Stomach (tissue), 9 donors: Measurements from ENCODE around the gene RAB5B. TPM values are rescaled to one million over a fixed set of nuclear protein-coding genes. Genes with fewer than 3 reads are reported as not detected.

Experiments used
- DNase-seq, 2 donors: peaks; one replicate each; pipeline versions ENCODE4 v3.0.0 to v3.0.0-alpha.2; 2013 to 2019
- H3K27ac ChIP-seq, 5 donors: fragments of 200-600 bp in 4 of 5; sonication (generic) in 4 of 5; one replicate each; pipeline ENCODE4 v1.5.1; 2013 to 2019; ENCODE audit warnings: mild to moderate bottlenecking in 1 of 5, moderate library complexity in 1 of 5
- H3K27me3 ChIP-seq, 3 donors: fragments of 200-600 bp; sonication (generic); one replicate each; pipeline ENCODE4 v1.5.1; 2017 to 2019; ENCODE audit warnings: mixed run types in 1 of 3
- H3K36me3 ChIP-seq, 4 donors: fragments of 200-600 bp; sonication (generic); 1 replicate in 3 of 4; 2 replicates in 1 of 4; pipeline ENCODE4 v1.5.1; 2016 to 2019
- H3K4me1 ChIP-seq, 4 donors: fragments of 200-600 bp; sonication (generic); one replicate each; pipeline ENCODE4 v1.5.1; 2016 to 2019
- H3K4me3 ChIP-seq, 4 donors: fragments of 200-600 bp; sonication (generic) in 3 of 4; one replicate each; pipeline ENCODE4 v1.5.1; 2016 to 2019; ENCODE audit warnings: mild to moderate bottlenecking in 1 of 4
- H3K9me3 ChIP-seq, 4 donors: fragments of 200-600 bp; sonication (generic); one replicate each; pipeline ENCODE4 v1.5.1; 2016 to 2019
- EP300 ChIP-seq: sonication (generic); formaldehyde crosslinking; IDR thresholded peaks from one replicate; pipeline ENCODE4 v1.6.1; 2017; ENCODE audit warnings: antibody characterized with exemption
- POLR2A ChIP-seq, 4 donors: fragments of 450-650 bp; IDR thresholded peaks; one replicate each; pipeline ENCODE4 v1.6.1; 2016; ENCODE audit warnings: antibody characterized with exemption in 4 of 4, control low read depth in 2 of 4, mild to moderate bottlenecking in 1 of 4, moderate library complexity in 1 of 4
- POLR2AphosphoS5 ChIP-seq, 3 donors: sonication (generic); formaldehyde crosslinking; IDR thresholded peaks; one replicate each; pipeline ENCODE4 v1.6.1; 2016; ENCODE audit warnings: antibody characterized with exemption in 3 of 3
- WGBS, 5 donors: extraction: QIAGEN DNeasy Blood & Tissue Kit in 3 of 5; methylation state at CpG; one replicate each; pipeline versions ENCODE4 v1.1.5 to v1.1.7; 2013 to 2018; 5-methylcytosine and 5-hydroxymethylcytosine counted together
- intact Hi-C: fragments of 100-400 bp; cut with DNase I; formaldehyde crosslinking; loops from one replicate; pipeline ENCODE4 v1.15.1; 2023; ENCODE audit warnings: low total_unique reads
- polyA plus RNA-seq, 3 donors: library from polyadenylated mRNA; stranded (reverse); fragments of 200-250 nt; gene quantifications; one replicate each; pipeline ENCODE4 v1.2.3, GENCODE V29; 2013
- total RNA-seq, 5 donors: library from RNA; depleted of rRNA; stranded (reverse); fragments of >200 nt; gene quantifications; one replicate each; pipeline versions ENCODE4 v1.1.0 to v1.2.3, GENCODE V29; 2014 to 2016
- TF ChIP-seq, protein P1 (sequence below), 7 experiments: fragments of 450-650 bp in 4 of 7; fragments of 200-600 bp in 3 of 7; sonication (generic) in 3 of 7; IDR thresholded peaks; one replicate each; pipeline ENCODE4 v1.5.1; 2016 to 2019; ENCODE audit warnings: antibody characterized with exemption in 7 of 7, control low read depth in 2 of 7, mild to moderate bottlenecking in 1 of 7
- donor health status: healthy with polysubstance abuse.
- donor health status: Bipolar disorder and iron deficiency.
- donor health status: healthy.

Gene RAB5B
- total and polyA plus RNA-seq, 8 donors: 17.1 to 100 (median 74.3) TPM

DNA sequence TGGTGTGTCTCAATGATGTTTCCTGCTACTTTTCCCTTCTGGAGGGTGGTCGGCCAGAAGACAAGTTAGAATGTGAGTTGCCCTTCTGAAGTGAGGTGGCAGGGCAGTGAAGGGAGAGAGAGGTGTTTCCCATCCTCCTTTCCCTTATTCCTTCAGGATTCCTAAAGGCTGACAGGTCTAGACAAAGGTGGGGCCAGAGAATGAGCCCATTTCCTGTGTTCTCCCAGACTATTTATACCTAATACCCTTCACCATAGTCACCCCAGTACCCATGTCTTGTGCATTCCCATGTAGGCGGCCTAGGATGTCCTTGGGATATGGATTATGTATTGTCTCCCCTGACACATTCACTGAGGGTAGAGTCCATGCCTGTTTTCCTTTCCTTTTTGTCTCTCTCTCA, 35.9 kb upstream of the RAB5B start:
- no peak overlapping the region for H3K4me3 ChIP-seq
- no peak for DNase-seq
- intact Hi-C loops: loop anchor here (5.0 kb wide), 1 partner anchor 196 kb away; the partner anchor contains the start of gene GDF11
- WGBS, 5 donors: 83 to 94% (median 88%) methylated on average over 2 of the region's 2 CpGs
- no peak overlapping the region for H3K27ac ChIP-seq
- peaks cover 16 to 50% (median 45%) of the 10 kb centered on the region in 4 donors for H3K36me3 ChIP-seq
- H3K9me3 ChIP-seq: no peaks in the 10 kb centered on the region
- H3K27me3 ChIP-seq: no peaks in the 10 kb centered on the region
- peaks cover 15 to 37% (median 19%) of the 10 kb centered on the region in 4 donors for H3K4me1 ChIP-seq
- TF ChIP-seq EP300: no peak
- no peak for TF ChIP-seq POLR2A (IDR thresholded peaks at IDR 0.05)
- no peak for TF ChIP-seq POLR2AphosphoS5 (IDR thresholded peaks at IDR 0.05)
- TF ChIP-seq, protein P1, sequence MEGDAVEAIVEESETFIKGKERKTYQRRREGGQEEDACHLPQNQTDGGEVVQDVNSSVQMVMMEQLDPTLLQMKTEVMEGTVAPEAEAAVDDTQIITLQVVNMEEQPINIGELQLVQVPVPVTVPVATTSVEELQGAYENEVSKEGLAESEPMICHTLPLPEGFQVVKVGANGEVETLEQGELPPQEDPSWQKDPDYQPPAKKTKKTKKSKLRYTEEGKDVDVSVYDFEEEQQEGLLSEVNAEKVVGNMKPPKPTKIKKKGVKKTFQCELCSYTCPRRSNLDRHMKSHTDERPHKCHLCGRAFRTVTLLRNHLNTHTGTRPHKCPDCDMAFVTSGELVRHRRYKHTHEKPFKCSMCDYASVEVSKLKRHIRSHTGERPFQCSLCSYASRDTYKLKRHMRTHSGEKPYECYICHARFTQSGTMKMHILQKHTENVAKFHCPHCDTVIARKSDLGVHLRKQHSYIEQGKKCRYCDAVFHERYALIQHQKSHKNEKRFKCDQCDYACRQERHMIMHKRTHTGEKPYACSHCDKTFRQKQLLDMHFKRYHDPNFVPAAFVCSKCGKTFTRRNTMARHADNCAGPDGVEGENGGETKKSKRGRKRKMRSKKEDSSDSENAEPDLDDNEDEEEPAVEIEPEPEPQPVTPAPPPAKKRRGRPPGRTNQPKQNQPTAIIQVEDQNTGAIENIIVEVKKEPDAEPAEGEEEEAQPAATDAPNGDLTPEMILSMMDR (IDR thresholded peaks at IDR 0.05): no peak

DNA sequence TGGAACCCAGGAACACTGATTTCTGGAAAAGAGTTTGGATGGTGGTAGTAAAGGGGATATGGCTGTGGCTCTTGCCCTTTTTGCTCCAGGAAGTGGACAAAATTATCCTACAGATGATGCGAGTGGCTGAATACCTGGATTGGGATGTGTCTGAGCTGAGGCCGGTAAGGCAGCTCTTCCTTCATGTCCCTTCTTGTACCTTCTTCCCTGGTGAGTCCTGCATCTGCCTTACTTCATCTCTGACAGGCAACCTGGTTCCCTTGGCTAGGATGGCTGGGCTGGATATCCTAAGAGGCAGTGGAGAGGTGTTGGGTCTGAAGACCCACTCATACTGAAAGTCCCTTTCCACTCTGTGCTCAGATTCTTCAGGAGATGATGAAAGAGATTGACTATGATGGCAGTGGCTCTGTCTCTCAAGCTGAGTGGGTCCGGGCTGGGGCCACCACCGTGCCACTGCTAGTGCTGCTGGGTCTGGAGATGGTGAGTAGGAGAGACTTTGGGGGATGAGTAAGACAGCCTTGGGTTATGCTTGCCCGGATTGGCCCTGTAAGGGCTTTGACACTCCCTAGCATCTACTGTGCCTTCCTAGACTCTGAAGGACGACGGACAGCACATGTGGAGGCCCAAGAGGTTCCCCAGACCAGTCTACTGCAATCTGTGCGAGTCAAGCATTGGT, 34.9 kb upstream of the RAB5B start:
- intact Hi-C loops: loop anchor here (5.0 kb wide), 1 partner anchor 197 kb away; the partner anchor contains the start of gene GDF11
- H3K4me1 ChIP-seq: peaks cover 8 to 27% (median 11%) of the 10 kb centered on the region in 4 donors
- peak overlapping the region in 1 of 5 donors; percentile 60 for H3K27ac ChIP-seq
- no peaks in the 10 kb centered on the region for H3K9me3 ChIP-seq
- H3K27me3 ChIP-seq: no peaks in the 10 kb centered on the region
- H3K4me3 ChIP-seq: no peak overlapping the region
- DNase-seq: no peak
- TF ChIP-seq POLR2AphosphoS5 (IDR thresholded peaks at IDR 0.05): no peak
- no peak for TF ChIP-seq POLR2A (IDR thresholded peaks at IDR 0.05)
- TF ChIP-seq, protein P1 (IDR thresholded peaks at IDR 0.05): no peak
- TF ChIP-seq EP300: no peak
- 88 to 97% (median 95%) methylated on average over 7 to 8 of the region's 8 CpGs for WGBS, 5 donors
- peaks cover 16 to 60% (median 54%) of the 10 kb centered on the region in 4 donors for H3K36me3 ChIP-seq

DNA sequence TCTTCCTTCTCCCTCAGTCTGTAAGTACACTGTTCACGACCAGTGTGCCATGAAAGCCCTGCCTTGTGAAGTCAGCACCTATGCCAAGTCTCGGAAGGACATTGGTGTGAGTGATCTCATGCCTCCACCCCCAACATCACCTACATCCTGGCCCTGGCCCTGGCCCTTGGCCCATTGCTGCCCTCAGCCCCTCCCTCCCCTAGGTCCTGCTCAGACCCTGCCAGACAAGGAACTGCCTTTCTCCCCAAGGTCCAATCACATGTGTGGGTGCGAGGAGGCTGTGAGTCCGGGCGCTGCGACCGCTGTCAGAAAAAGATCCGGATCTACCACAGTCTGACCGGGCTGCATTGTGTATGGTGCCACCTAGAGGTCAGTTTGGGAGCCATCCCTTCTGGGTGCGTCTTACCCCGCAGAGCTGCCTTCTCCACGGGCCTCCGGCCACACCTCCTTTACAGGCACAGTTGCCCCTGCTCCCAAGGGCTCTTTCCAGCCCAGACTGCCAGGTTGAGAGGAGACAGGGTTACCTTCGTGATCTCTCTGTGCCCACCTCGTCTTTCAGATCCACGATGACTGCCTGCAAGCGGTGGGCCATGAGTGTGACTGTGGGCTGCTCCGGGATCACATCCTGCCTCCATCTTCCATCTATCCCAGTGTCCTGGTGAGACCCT, 33.7 kb upstream of the RAB5B start:
- WGBS, 5 donors: 13 to 26% (median 13%) methylated on average over 13 to 18 of the region's 18 CpGs
- Histone ChIP-seq H3K9me3 (no peaks in the 10 kb centered on the region), H3K27me3 (no peaks in the 10 kb centered on the region), H3K4me1 (peaks cover 8 to 16% (median 11%) of the 10 kb centered on the region in 4 donors), H3K36me3 (peaks cover 16 to 72% (median 66%) of the 10 kb centered on the region in 4 donors), H3K4me3 (peak overlapping the region in 2 of 4 donors; percentile 5 to 25), H3K27ac (peak overlapping the region; percentile 28 to 66 (median 58))
- intact Hi-C loops: no loop called here
- peak; percentile 91 to 96 for DNase-seq
- TF ChIP-seq EP300 (no peak), POLR2AphosphoS5 (IDR thresholded peaks at IDR 0.05) (peak in 1 of 3 donors; percentile 55), POLR2A (IDR thresholded peaks at IDR 0.05) (no peak)
- TF ChIP-seq, protein P1 (IDR thresholded peaks at IDR 0.05): peak in 5 of 7 experiments; percentile 63 to 91 (median 88)

DNA sequence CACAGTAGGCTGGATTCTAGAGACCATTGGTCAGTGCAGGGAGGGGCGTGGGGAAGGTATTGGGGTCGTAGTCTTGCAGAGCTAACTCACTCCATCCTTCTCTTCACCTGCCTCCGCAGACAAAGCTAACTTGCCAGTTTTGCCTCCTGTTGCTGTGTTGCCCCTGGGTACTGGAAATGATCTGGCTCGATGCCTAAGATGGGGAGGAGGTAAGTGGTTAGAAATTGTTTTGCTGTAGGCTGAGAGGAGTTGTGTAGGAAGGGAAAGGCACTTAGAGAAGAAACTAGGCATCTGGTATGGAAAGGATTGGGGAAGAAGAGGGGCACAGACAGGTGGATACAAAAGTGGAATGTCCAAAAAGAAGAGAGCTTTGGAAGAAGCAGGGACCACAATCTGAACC, 31.8 kb upstream of the RAB5B start:
- DNase-seq: no peak
- TF ChIP-seq EP300: no peak
- no peak for TF ChIP-seq POLR2AphosphoS5 (IDR thresholded peaks at IDR 0.05)
- TF ChIP-seq POLR2A (IDR thresholded peaks at IDR 0.05): no peak
- TF ChIP-seq, protein P1 (IDR thresholded peaks at IDR 0.05): no peak
- Histone ChIP-seq H3K4me3 (no peak overlapping the region), H3K36me3 (peaks cover 23 to 83% (median 76%) of the 10 kb centered on the region in 4 donors), H3K27ac (no peak overlapping the region), H3K4me1 (peaks cover 8 to 16% (median 11%) of the 10 kb centered on the region in 4 donors), H3K9me3 (no peaks in the 10 kb centered on the region), H3K27me3 (no peaks in the 10 kb centered on the region)
- WGBS, 5 donors: 87 to 92% (median 92%) methylated on average over 4 of the region's 4 CpGs
- intact Hi-C loops: no loop called here
